Astrocyte (in vitro differentiated cells and primary cell): ENCODE measurements around the gene DAP3.

Source experiments
- EZH2 ChIP-seq: IDR thresholded peaks from 2 replicates; pipeline ENCODE4 v1.6.1; 2012; ENCODE audit warnings: mild to moderate bottlenecking, low read length, inconsistent platforms; ENCODE audit not compliant: insufficient read depth
- TF ChIP-seq, protein P1 (sequence below): IDR thresholded peaks from 2 replicates; pipeline ENCODE4 v1.5.1; 2011; ENCODE audit warnings: low read depth, mild to moderate bottlenecking, inconsistent platforms, low read length, moderate library complexity; ENCODE audit not compliant: insufficient read depth

DNA sequence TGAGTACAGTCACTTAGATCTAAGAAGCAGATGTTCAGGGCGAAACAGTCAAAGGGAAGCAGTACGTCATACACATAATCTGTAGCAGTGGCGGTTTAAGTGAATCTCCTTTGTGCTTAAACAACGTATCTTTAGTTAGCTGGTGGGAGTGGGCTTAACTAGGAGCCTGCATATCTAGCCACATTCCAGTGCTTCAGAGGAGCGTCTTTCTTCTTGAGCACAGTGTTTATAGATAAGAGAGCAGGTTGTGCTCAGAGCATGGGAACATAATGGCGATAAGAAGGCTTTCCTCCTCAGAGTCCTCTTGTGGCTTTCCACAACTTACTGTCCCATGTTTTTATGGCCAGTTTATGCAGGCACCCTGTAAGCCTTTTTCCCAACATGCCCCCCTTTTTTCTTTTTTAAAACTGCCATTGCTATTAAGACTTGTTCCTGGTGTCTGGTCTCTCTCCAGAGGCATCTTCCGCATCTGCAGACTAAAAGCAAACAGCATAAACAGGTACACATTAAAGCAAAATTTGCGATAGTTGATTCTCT is 3.2 kb downstream of the DAP3 start:
- no peak for TF ChIP-seq EZH2
- TF ChIP-seq, protein P1, sequence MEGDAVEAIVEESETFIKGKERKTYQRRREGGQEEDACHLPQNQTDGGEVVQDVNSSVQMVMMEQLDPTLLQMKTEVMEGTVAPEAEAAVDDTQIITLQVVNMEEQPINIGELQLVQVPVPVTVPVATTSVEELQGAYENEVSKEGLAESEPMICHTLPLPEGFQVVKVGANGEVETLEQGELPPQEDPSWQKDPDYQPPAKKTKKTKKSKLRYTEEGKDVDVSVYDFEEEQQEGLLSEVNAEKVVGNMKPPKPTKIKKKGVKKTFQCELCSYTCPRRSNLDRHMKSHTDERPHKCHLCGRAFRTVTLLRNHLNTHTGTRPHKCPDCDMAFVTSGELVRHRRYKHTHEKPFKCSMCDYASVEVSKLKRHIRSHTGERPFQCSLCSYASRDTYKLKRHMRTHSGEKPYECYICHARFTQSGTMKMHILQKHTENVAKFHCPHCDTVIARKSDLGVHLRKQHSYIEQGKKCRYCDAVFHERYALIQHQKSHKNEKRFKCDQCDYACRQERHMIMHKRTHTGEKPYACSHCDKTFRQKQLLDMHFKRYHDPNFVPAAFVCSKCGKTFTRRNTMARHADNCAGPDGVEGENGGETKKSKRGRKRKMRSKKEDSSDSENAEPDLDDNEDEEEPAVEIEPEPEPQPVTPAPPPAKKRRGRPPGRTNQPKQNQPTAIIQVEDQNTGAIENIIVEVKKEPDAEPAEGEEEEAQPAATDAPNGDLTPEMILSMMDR: no peak
